ENCODE measurements around the gene CYP46A1.

The CYP46A1 gene

DNA sequence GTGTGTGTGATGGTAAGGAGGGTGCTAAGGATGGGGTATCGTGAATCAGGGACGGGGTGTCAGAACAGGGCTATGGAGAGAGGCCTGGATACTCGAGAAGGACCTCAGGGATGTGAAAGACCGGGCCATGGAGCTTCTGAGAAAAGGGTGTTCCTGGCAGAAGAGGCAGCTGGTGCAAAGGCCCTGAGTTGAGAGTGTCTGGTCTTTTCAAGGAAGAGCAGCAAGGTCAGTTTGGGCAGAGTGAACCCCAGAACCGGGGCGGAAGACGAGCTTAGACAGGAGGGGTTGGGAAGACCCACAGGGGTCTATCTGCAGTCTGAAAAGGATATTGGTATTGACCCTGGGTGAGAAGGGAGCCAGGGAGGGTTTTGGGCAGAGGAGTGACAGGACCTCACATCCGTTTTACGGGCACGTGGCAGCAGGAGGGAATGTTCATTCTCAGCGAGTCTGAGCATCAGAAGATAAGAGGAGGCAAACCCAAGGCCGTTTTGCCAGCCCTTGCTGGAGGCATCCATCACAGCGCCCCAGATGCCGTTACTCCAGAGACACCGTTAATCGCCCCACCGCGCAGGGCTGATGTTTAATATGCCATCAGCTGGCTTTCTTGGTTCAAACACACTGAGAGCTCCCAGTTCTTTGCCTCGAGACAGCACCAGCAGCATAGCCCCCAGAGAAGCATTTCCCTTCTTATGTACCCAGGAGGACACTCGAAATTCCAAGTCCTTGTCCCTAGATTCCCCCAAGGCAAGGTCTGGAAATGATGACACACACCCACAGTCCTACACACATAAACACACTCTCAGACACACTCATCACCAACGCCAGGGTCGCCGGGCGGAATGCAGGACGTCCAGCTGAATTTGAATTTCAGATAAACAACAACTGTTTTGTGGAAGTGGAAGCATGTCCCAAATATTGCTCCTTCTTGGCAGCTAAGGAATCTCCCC is 67.7 kb downstream of the CYP46A1 start:
- no peak overlapping the region for H3K27ac ChIP-seq (ENCODE audit: low read depth, low read length)
- 88% methylated on average over 25 of the region's 25 CpGs for WGBS
- H3K36me3 ChIP-seq (ENCODE audit: insufficient read depth, low read length), result no peaks in the 10 kb centered on the region
- no peak overlapping the region for H3K4me3 ChIP-seq (ENCODE audit: low read length)
- no peak overlapping the region for H3K9ac ChIP-seq (ENCODE audit: low read depth, low read length)
- no peaks in the 10 kb centered on the region for H3K27me3 ChIP-seq (ENCODE audit: insufficient read depth, low read length)
- no peaks in the 10 kb centered on the region for H3K9me3 ChIP-seq (ENCODE audit: insufficient read depth, low read depth, low read length)
- H3K4me1 ChIP-seq (ENCODE audit: insufficient read depth, low read length), result peaks cover 14% of the 10 kb centered on the region; the same call in 1 of the 2 replicates

DNA sequence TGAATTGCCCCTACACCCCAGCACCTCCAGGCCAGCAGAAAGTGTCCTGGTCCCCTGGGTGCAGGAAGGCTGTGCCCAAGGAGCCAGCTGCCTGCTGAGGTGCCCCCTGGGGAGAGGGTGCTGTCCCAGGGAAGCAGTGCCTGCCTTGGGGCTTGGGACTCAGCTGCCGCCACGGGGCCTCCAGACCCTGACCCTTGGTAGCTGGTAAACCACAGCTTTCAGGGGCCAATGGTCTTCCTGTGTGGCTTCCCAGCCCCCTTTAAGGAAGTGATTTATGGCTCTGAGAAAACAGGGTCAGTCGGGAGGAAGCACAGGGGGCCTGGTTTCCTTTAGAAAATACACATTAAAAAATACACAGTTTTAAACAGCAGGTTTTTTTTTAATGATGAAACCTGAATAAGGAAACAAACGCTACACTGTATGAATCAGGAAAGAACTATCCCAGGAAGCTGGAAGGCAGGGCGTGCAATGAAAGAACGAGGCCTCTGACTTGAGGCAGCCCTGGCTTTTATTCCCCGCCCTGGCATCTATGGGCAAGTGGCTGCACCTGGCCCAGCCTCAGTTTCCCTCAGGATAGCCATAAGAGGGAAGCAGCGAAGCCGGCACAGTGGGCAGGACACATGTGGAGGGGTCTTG is 68.5 kb downstream of the CYP46A1 start:
- Histone ChIP-seq H3K36me3 (ENCODE audit: insufficient read depth, low read length) (no peaks in the 10 kb centered on the region), H3K9me3 (ENCODE audit: insufficient read depth, low read depth, low read length) (no peaks in the 10 kb centered on the region), H3K27ac (ENCODE audit: low read depth, low read length) (no peak overlapping the region), H3K4me3 (ENCODE audit: low read length) (no peak overlapping the region), H3K4me1 (ENCODE audit: insufficient read depth, low read length) (peaks cover 14% of the 10 kb centered on the region; the same call in 1 of the 2 replicates), H3K27me3 (ENCODE audit: insufficient read depth, low read length) (no peaks in the 10 kb centered on the region), H3K9ac (ENCODE audit: low read depth, low read length) (no peak overlapping the region)
- 76% methylated on average over 9 of the region's 9 CpGs for WGBS

DNA sequence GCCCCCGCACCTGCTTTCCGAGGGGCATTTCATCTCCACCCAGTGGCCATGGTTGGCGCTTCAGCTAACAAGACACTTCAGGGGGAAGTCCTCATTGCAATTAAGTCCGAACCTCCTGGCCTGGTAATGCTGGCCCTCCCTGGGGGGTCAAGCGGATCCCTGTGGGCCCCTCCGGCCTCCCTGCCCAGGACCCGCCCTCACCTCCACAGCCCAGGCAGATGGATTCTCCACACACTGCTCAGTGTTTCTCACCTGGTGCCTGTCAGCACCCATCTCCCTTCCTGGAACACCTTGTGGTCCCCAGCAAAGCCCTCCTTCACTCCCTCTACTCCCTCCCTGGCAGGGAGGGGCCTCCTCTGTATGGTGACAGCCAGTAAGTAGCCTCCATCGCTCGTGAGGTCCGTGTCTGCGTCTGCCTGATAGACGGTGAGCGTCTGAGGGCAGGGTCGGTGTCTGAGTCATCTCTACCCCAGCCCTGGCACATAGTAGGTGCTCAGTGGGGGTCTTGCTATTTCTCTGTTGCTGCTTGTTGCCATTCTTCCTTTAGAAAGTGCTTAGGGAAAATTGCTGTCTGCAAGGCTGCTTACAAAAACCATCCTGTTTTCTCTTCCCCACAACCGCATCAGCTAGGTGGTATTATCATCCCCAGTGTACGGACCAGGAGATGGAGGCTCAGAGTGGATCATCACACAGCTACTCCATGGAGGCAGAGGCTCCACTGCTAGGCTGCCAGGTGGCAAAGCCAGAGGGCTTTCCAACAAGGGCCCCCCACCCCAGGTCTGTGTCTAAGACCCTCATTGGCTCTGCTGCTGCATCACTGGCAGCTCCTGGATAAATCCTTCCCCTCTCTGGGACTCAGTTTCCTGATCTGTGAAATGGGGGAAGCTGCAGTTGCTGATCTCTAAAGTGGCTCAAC is 69.4 kb downstream of the CYP46A1 start:
- Histone ChIP-seq H3K27me3 (ENCODE audit: insufficient read depth, low read length) (no peaks in the 10 kb centered on the region), H3K36me3 (ENCODE audit: insufficient read depth, low read length) (no peaks in the 10 kb centered on the region), H3K4me3 (ENCODE audit: low read length) (no peak overlapping the region), H3K4me1 (ENCODE audit: insufficient read depth, low read length) (peaks cover 16% of the 10 kb centered on the region; the same call in 1 of the 2 replicates), H3K9me3 (ENCODE audit: insufficient read depth, low read depth, low read length) (no peaks in the 10 kb centered on the region), H3K9ac (ENCODE audit: low read depth, low read length) (no peak overlapping the region), H3K27ac (ENCODE audit: low read depth, low read length) (no peak overlapping the region)
- WGBS, result 47% methylated on average over 16 of the region's 16 CpGs

DNA sequence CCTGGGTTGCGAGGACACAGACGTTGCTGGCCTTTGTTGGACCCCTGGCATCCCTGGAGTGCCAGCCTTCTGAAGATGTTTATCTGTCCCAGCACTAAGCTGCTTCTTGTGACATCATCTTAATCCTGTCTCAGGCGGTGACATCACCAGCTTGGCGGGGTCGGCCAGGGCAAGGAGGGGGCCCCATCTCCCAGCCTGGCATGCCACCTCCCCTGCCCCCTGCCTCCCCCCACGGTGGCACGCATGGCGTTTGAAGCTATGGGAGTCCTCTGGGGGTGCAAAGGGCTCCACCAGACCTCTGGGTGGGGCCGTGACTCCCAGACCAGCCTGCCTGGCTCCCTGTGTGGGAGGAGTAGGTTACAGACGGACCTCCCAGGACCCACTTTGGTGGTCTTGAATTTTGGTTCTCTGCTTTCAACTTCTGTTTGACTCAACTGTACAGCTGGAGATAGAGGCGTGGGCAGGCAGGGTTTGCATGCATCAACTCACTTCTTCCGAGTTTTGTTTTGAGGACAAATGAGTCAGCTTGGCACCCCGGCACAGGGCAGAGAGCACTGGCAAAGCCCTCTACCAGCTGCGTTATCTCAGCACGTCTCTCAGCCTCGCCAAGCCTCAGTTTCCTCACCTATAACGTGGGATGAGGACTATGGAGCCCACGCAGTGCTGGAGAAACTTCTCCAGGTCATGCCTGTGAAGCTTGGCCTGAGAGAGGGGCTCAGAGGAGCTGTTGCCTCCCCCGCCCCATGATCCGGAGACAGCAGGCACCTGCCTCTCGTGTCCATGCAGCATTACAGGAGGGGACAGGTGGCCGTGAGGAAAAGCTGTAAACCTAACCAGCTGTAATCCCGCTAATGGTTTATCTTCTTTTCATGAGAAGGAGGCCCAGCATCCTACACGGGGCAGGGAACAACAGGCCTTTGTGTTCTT is 70.3 kb downstream of the CYP46A1 start:
- peaks cover 23% of the 10 kb centered on the region for H3K4me1 ChIP-seq (ENCODE audit: insufficient read depth, low read length)

DNA sequence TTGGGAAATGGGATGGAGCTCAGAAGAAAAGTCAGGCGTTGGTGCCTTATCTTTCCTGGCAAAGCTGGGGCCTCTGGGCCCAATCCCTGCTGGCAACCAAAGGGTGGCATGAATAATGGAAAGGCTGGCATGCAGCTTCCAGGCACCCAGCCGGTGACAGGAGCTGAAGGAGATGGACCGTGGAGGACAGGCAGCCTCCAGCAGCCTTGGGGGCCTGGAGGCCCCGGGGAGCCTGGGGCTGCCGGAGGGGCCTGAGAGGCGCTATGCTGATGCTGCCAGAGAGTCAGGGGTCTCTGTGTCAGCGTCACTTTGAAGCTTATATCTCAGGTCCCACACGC is 70.9 kb downstream of the CYP46A1 start:
- Histone ChIP-seq H3K36me3 (ENCODE audit: insufficient read depth, low read length) (no peaks in the 10 kb centered on the region), H3K9me3 (ENCODE audit: insufficient read depth, low read depth, low read length) (no peaks in the 10 kb centered on the region), H3K27ac (ENCODE audit: low read depth, low read length) (no peak overlapping the region), H3K4me1 (ENCODE audit: insufficient read depth, low read length) (peaks cover 24% of the 10 kb centered on the region), H3K27me3 (ENCODE audit: insufficient read depth, low read length) (no peaks in the 10 kb centered on the region), H3K4me3 (ENCODE audit: low read length) (no peak overlapping the region), H3K9ac (ENCODE audit: low read depth, low read length) (no peak overlapping the region)
- WGBS, result 92% methylated on average over 8 of the region's 8 CpGs

More for the DNA sequence above, 70.3 kb downstream of the CYP46A1 start:
- H3K9me3 ChIP-seq (ENCODE audit: insufficient read depth, low read depth, low read length), result no peaks in the 10 kb centered on the region
- H3K27ac ChIP-seq (ENCODE audit: low read depth, low read length), result no peak overlapping the region
- no peaks in the 10 kb centered on the region for H3K27me3 ChIP-seq (ENCODE audit: insufficient read depth, low read length)
- H3K36me3 ChIP-seq (ENCODE audit: insufficient read depth, low read length), result no peaks in the 10 kb centered on the region
- H3K4me3 ChIP-seq (ENCODE audit: low read length), result no peak overlapping the region
- no peak overlapping the region for H3K9ac ChIP-seq (ENCODE audit: low read depth, low read length)
- WGBS, result 90% methylated on average over 24 of the region's 24 CpGs

DNA sequence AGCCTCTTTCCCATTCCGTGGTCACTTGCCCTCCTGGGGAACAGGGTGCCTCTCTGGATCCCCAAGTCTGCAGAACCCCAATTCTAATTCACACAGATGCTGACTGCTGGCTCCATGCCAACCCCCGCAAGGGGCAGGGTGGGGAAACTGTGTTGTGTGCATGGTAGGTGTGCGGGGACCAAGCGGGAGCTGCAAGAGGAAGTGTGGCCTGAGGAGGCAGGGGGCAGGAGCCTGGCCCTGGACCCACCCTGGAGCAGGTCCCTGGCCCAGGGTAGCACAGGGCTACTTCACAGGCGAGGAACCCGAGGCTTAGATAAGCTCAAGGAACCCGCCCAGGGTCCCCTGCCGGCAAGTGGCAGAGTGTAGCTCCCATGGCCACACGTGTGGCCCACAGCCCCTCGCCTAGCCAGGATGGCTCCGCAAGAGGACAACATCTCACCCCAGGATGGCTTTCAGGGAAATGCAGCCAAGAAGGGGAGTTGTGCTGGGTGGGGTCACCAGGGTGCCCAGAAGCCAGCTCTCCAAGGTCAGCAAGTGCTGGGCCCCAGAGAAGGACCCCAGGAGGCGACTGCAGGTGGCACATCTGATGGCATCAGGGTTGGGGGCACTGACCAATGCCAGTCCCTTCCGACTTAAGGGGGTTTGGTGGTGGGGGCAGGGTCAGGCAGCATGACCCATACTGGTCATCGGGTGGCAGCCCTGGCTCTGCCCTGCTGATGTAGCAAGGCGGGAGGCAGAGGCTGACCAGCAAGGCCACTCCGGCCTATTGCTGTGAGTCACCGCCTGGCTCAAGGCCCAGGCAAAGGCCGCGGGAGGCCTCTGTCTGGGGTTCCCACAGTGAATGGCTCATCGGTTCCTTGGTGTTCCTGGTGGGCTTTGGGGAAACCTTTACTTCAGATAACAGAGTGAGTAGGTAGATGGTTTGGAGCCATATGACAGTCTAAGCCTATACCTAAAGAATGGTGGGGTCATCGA is 71.8 kb downstream of the CYP46A1 start:
- Histone ChIP-seq H3K27me3 (ENCODE audit: insufficient read depth, low read length) (no peaks in the 10 kb centered on the region), H3K27ac (ENCODE audit: low read depth, low read length) (no peak overlapping the region), H3K9ac (ENCODE audit: low read depth, low read length) (no peak overlapping the region), H3K4me3 (ENCODE audit: low read length) (no peak overlapping the region), H3K36me3 (ENCODE audit: insufficient read depth, low read length) (no peaks in the 10 kb centered on the region), H3K9me3 (ENCODE audit: insufficient read depth, low read depth, low read length) (no peaks in the 10 kb centered on the region), H3K4me1 (ENCODE audit: insufficient read depth, low read length) (peaks cover 28% of the 10 kb centered on the region)
- WGBS, result 87% methylated on average over 21 of the region's 21 CpGs

DNA sequence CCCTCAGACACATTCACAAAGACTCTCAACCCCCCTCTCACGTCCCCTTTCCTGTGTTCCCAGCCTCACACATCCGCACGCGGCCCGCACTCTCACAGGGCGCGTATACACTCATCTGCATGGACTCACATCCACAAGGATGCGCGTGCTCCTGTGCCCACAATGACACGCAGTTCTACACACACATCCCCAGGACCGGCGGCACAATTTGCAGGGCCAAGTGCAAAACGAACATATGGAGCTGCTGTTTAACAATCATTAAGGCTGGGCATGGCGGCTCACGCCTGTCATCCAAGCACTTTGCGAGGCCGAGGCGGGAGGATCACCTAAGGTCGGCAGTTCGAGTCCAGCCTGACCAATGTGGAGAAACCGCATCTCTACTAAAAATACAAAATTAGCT is 72.7 kb downstream of the CYP46A1 start:
- WGBS, result 94% methylated on average over 21 of the region's 21 CpGs
- no peaks in the 10 kb centered on the region for H3K27me3 ChIP-seq (ENCODE audit: insufficient read depth, low read length)

DNA sequence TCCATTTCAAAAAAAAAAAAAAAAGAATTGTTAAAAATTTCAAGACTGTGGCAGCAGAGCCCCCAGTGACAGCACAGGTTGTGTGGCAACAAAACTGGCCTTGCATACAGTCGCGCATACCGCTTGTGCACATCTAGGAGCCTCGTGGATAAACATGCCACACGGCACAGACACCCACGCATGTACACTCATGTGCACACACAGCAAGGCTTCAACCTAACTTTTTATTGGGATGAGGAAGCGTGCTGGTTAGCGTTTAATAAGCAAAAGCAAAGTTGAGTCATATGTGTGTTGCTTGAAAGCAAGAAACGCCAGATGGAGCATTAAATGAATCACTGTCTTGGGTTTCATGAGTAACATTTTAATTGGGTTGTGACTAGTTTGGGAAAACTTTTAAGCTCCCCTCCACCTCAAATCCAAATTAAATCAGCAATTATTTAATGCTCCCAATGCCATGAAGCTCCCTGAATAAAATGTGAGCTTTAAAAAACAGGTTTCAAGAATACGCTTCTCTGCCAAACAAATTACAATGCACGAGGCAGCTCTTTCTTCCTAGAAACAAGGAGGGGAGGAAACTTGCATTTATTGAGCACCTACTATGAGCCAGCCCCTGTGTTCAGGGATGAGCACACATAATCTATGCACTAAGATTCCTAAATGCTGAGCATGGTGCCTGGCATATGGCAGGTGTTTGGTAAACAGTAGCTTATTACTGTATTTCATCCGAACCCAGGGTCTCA is 73.4 kb downstream of the CYP46A1 start:
- 94% methylated on average over 12 of the region's 12 CpGs for WGBS
- no peaks in the 10 kb centered on the region for H3K9me3 ChIP-seq (ENCODE audit: insufficient read depth, low read depth, low read length)
- peaks cover 25% of the 10 kb centered on the region for H3K4me1 ChIP-seq (ENCODE audit: insufficient read depth, low read length)
- H3K36me3 ChIP-seq (ENCODE audit: insufficient read depth, low read length), result no peaks in the 10 kb centered on the region
- no peaks in the 10 kb centered on the region for H3K27me3 ChIP-seq (ENCODE audit: insufficient read depth, low read length)
- H3K4me3 ChIP-seq (ENCODE audit: low read length), result no peak overlapping the region
- H3K27ac ChIP-seq (ENCODE audit: low read depth, low read length), result no peak overlapping the region
- no peak overlapping the region for H3K9ac ChIP-seq (ENCODE audit: low read depth, low read length)

More for the DNA sequence above, 72.7 kb downstream of the CYP46A1 start:
- no peaks in the 10 kb centered on the region for H3K9me3 ChIP-seq (ENCODE audit: insufficient read depth, low read depth, low read length)
- H3K9ac ChIP-seq (ENCODE audit: low read depth, low read length), result no peak overlapping the region
- H3K27ac ChIP-seq (ENCODE audit: low read depth, low read length), result no peak overlapping the region
- H3K4me1 ChIP-seq (ENCODE audit: insufficient read depth, low read length), result peaks cover 28% of the 10 kb centered on the region
- H3K36me3 ChIP-seq (ENCODE audit: insufficient read depth, low read length), result no peaks in the 10 kb centered on the region
- no peak overlapping the region for H3K4me3 ChIP-seq (ENCODE audit: low read length)

DNA sequence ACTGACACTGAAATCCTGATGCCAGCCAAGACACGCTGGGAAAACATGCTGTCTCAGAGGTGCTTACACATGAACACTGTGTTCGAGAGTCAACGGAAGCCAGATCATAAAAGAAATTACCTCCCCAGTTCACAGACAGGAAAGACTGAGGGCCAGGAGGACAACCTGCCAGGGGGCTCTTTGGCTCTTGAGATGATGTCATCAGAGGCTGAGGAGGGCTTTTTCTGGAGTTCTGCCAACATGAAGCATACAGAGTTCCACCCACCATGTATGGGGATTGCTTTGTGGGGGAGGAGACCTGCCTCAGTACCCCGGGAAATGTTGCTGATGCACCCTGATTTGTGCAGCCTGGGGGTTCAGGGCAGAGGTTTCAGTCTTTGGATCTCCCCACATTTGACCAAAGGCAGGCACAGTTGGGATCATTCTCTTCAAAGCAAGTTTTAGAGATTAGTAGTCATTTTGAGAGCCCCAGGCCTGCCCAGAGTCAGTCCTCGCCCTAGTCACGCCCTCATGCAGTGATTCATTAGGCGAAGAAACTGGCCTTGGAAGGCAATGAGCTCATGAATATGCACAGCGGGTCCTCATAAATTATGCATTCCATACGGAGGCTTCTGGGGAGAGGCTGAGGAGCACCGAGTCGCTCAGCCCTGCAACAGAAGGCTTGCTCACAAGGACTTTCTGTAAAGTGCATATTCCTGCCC is 74.2 kb downstream of the CYP46A1 start:
- Histone ChIP-seq H3K9me3 (ENCODE audit: insufficient read depth, low read depth, low read length) (no peaks in the 10 kb centered on the region), H3K9ac (ENCODE audit: low read depth, low read length) (no peak overlapping the region), H3K36me3 (ENCODE audit: insufficient read depth, low read length) (no peaks in the 10 kb centered on the region), H3K4me1 (ENCODE audit: insufficient read depth, low read length) (peaks cover 20% of the 10 kb centered on the region), H3K4me3 (ENCODE audit: low read length) (no peak overlapping the region), H3K27me3 (ENCODE audit: insufficient read depth, low read length) (no peaks in the 10 kb centered on the region), H3K27ac (ENCODE audit: low read depth, low read length) (no peak overlapping the region)
- WGBS, result 40% methylated on average over 11 of the region's 11 CpGs
